IPS-15b (cell line): ENCODE measurements around the gene TBX10.
A peak's percentile ranks its signal among the peaks of the same experiment; 100 is the strongest.
"Not testable (repeated sequence)": the region's sequence is repeated elsewhere in the genome, so short reads cannot be mapped to it uniquely, and the experiment has no call there.

Source experiments
- H3K27me3 ChIP-seq: one replicate; pipeline ENCODE4 v1.6.1; 2013; ENCODE audit warnings: low read length; ENCODE audit not compliant: control insufficient read depth, insufficient read depth
- H3K36me3 ChIP-seq: one replicate; pipeline ENCODE4 v1.6.1; 2013; ENCODE audit warnings: low read length; ENCODE audit not compliant: control insufficient read depth, insufficient read depth
- H3K4me1 ChIP-seq: one replicate; pipeline ENCODE4 v1.6.1; 2013; ENCODE audit warnings: mild to moderate bottlenecking, low read length; ENCODE audit not compliant: control insufficient read depth, insufficient read depth
- H3K4me3 ChIP-seq: one replicate; pipeline ENCODE4 v1.5.1; 2013; ENCODE audit warnings: low read depth, low read length
- H3K9ac ChIP-seq: one replicate; pipeline ENCODE4 v1.6.1; 2013; ENCODE audit warnings: low read depth, mild to moderate bottlenecking, low read length
- H3K9me3 ChIP-seq: one replicate; pipeline ENCODE4 v1.6.1; 2013; ENCODE audit warnings: mild to moderate bottlenecking, low read length; ENCODE audit not compliant: control insufficient read depth, insufficient read depth

Gene TBX10

GRCh38 chr11:67631411-67631810 is 8.2 kb downstream of the TBX10 start:
- Histone ChIP-seq H3K27me3 (no peaks in the 10 kb centered on the region), H3K4me1 (peaks cover 3% of the 10 kb centered on the region), H3K4me3 (no peak overlapping the region), H3K9me3 (no peaks in the 10 kb centered on the region), H3K9ac (no peak overlapping the region), H3K36me3 (peaks cover 7% of the 10 kb centered on the region)

GRCh38 chr11:67630943-67631331 is 8.6 kb downstream of the TBX10 start:
- peaks cover 3% of the 10 kb centered on the region for H3K4me1 ChIP-seq
- no peaks in the 10 kb centered on the region for H3K27me3 ChIP-seq
- H3K4me3 ChIP-seq, result peak overlapping the region; percentile 80
- peak overlapping the region; percentile 60 for H3K9ac ChIP-seq
- peaks cover 7% of the 10 kb centered on the region for H3K36me3 ChIP-seq
- H3K9me3 ChIP-seq, result no peaks in the 10 kb centered on the region

GRCh38 chr11:67630228-67630942 is 9.2 kb downstream of the TBX10 start:
- Histone ChIP-seq H3K9me3 (no peaks in the 10 kb centered on the region), H3K4me1 (peaks cover 3% of the 10 kb centered on the region), H3K9ac (peak overlapping the region; percentile 60), H3K27me3 (no peaks in the 10 kb centered on the region), H3K36me3 (peaks cover 7% of the 10 kb centered on the region), H3K4me3 (peak overlapping the region; percentile 80)

- peak within 1 kb of the TSS; percentile 65 for H3K9ac ChIP-seq
- H3K9me3 ChIP-seq, result no peaks in the 10 kb centered on the region
- peak within 1 kb of the TSS; percentile 80 for H3K4me3 ChIP-seq
- peaks cover 7% of the 10 kb centered on the region for H3K36me3 ChIP-seq
- peaks cover 3% of the 10 kb centered on the region for H3K4me1 ChIP-seq
- H3K27me3 ChIP-seq, result no peaks in the 10 kb centered on the region
Measured at GRCh38 chr11:67629386-67630227, 10.0 kb downstream of the TBX10 start, which contains the start of gene NUDT8. Gene NUDT8, minus strand, starts transcription at chr11:67629937. Its CDS starts 26 bp downstream, at chr11:67629911.

GRCh38 chr11:67628710-67629385 is 10.7 kb downstream of the TBX10 start:
- H3K4me3 ChIP-seq, result peak overlapping the region; percentile 61
- peak overlapping the region; percentile 24 for H3K9ac ChIP-seq
- peaks cover 3% of the 10 kb centered on the region for H3K4me1 ChIP-seq
- no peaks in the 10 kb centered on the region for H3K27me3 ChIP-seq
- no peaks in the 10 kb centered on the region for H3K9me3 ChIP-seq
- H3K36me3 ChIP-seq, result peaks cover 7% of the 10 kb centered on the region

- peak overlapping the region; percentile 32 for H3K9ac ChIP-seq
- no peaks in the 10 kb centered on the region for H3K27me3 ChIP-seq
- no peak overlapping the region for H3K4me3 ChIP-seq
- H3K36me3 ChIP-seq, result peaks cover 7% of the 10 kb centered on the region
- no peaks in the 10 kb centered on the region for H3K9me3 ChIP-seq
- H3K4me1 ChIP-seq, result peaks cover 3% of the 10 kb centered on the region
Measured at GRCh38 chr11:67627812-67628624, 11.5 kb downstream of the TBX10 start.

GRCh38 chr11:67627441-67627811 is 12.1 kb downstream of the TBX10 start:
- Histone ChIP-seq H3K27me3 (no peaks in the 10 kb centered on the region), H3K36me3 (peaks cover 7% of the 10 kb centered on the region), H3K4me1 (peaks cover 3% of the 10 kb centered on the region), H3K9ac (peak overlapping the region; percentile 60), H3K9me3 (no peaks in the 10 kb centered on the region), H3K4me3 (peak overlapping the region; percentile 13)

- H3K27me3 ChIP-seq, result no peaks in the 10 kb centered on the region
- H3K4me3 ChIP-seq, result peak overlapping the region; percentile 13
- H3K9me3 ChIP-seq, result no peaks in the 10 kb centered on the region
- H3K9ac ChIP-seq, result peak overlapping the region; percentile 60
- peaks cover 7% of the 10 kb centered on the region for H3K36me3 ChIP-seq
- peaks cover 3% of the 10 kb centered on the region for H3K4me1 ChIP-seq
Measured at GRCh38 chr11:67626970-67627369, 12.6 kb downstream of the TBX10 start.

- not testable (repeated sequence) for H3K36me3 ChIP-seq, H3K9ac ChIP-seq, H3K4me3 ChIP-seq, H3K4me1 ChIP-seq, H3K27me3 ChIP-seq, H3K9me3 ChIP-seq
Measured at GRCh38 chr11:67626131-67626833, 13.3 kb downstream of the TBX10 start.

GRCh38 chr11:67623795-67624194 is 15.8 kb downstream of the TBX10 start:
- H3K9ac ChIP-seq, H3K4me3 ChIP-seq, H3K4me1 ChIP-seq, H3K36me3 ChIP-seq, H3K27me3 ChIP-seq, H3K9me3 ChIP-seq: not testable (repeated sequence)

- not testable (repeated sequence) for H3K27me3 ChIP-seq, H3K36me3 ChIP-seq, H3K9me3 ChIP-seq, H3K4me1 ChIP-seq, H3K4me3 ChIP-seq, H3K9ac ChIP-seq
Measured at GRCh38 chr11:67622905-67623304, 16.7 kb downstream of the TBX10 start.
